Karpas-422 (cell line): ENCODE data around the gene ESRRB. TPM values are rescaled to one million over a fixed set of nuclear protein-coding genes. Genes with fewer than 3 reads are reported as not detected.

ENCODE experiments used
- DNase-seq: peaks from one replicate; pipeline ENCODE4 v3.0.0-alpha.2; 2015
- H2AFZ ChIP-seq: fragments of 200-600 bp; sonication (generic); 2 replicates; pipeline ENCODE4 v1.6.1; 2014; ENCODE audit warnings: antibody characterized with exemption, low read length, mixed read lengths
- H3K27ac ChIP-seq: fragments of 200-600 bp; sonication (generic); 2 replicates; pipeline ENCODE4 v1.5.1; 2014; ENCODE audit warnings: mild to moderate bottlenecking, low read length, moderate library complexity
- H3K27me3 ChIP-seq: fragments of 200-600 bp; sonication (generic); 2 replicates; pipeline ENCODE4 v1.6.1; 2014; ENCODE audit warnings: low read length, mixed read lengths
- H3K36me3 ChIP-seq: fragments of 200-600 bp; sonication (generic); 2 replicates; pipeline ENCODE4 v1.6.1; 2014; ENCODE audit warnings: low read length, mixed read lengths; ENCODE audit not compliant: insufficient read depth
- H3K4me1 ChIP-seq: fragments of 200-600 bp; sonication (generic); 2 replicates; pipeline ENCODE4 v1.6.1; 2014; ENCODE audit warnings: mild to moderate bottlenecking, low read length, mixed read lengths
- H3K4me2 ChIP-seq: fragments of 200-600 bp; sonication (generic); 2 replicates; pipeline ENCODE4 v1.6.1; 2014; ENCODE audit warnings: low read length, low read depth, mild to moderate bottlenecking; ENCODE audit not compliant: poor library complexity, severe bottlenecking
- H3K4me3 ChIP-seq: fragments of 200-600 bp; sonication (generic); 2 replicates; pipeline ENCODE4 v1.5.1; 2014; ENCODE audit warnings: mild to moderate bottlenecking, antibody characterized with exemption, low read length, mixed read lengths
- H3K79me2 ChIP-seq: fragments of 200-600 bp; sonication (generic); 2 replicates; pipeline ENCODE4 v1.6.1; 2014; ENCODE audit warnings: mild to moderate bottlenecking, low read length, mixed read lengths
- H3K9ac ChIP-seq: fragments of 200-600 bp; sonication (generic); 2 replicates; pipeline ENCODE4 v1.6.0; 2014; ENCODE audit warnings: low read length
- H3K9me2 ChIP-seq: fragments of 200-600 bp; sonication (generic), shearing (Covaris generic); replicated peaks from 2 replicates; pipeline ENCODE4 v1.6.0; 2014; ENCODE audit warnings: mild to moderate bottlenecking, low read length, moderate library complexity; ENCODE audit not compliant: insufficient read depth
- H3K9me3 ChIP-seq: fragments of 300-700, 200-600 bp; sonication (generic); 2 replicates; pipeline ENCODE4 v1.6.1; 2014; ENCODE audit warnings: low read length, mixed read lengths
- H4K20me1 ChIP-seq: fragments of 200-600 bp; sonication (generic); 2 replicates; pipeline ENCODE4 v1.6.1; 2014; ENCODE audit warnings: mild to moderate bottlenecking, antibody characterized with exemption, low read length, low read depth; ENCODE audit not compliant: insufficient read depth
- total RNA-seq: library from RNA; depleted of rRNA; stranded (reverse); fragments of >200 nt; shearing (Covaris generic); gene quantifications from 2 replicates; pipeline ENCODE4 v1.2.3, GENCODE V29; 2014; ENCODE audit warnings: low replicate concordance; rRNA removed

Gene ESRRB
- 0.25 TPM in 1 of 2 replicates, not detected in the other for total RNA-seq

GRCh38 chr14:76375947-76376404, at the start of gene ESRRB:
ESRRB (plus strand) TSS chr14:76376137; CDS start chr14:76376402, 265 bp downstream.
- H3K27ac ChIP-seq = no peak within 1 kb of the TSS
- no peak for DNase-seq
- H3K27me3 ChIP-seq = no peaks in the 10 kb centered on the region

GRCh38 chr14:76326918-76327689, 48.8 kb upstream of the ESRRB start:
- no peaks in the 10 kb centered on the region for H3K36me3 ChIP-seq

More at GRCh38 chr14:76375947-76376404, at the start of gene ESRRB:
- Histone ChIP-seq H3K36me3 (no peaks in the 10 kb centered on the region), H3K9ac (no peak within 1 kb of the TSS), H3K9me2 (no peaks in the 10 kb centered on the region), H3K4me1 (no peaks in the 10 kb centered on the region), H3K9me3 (no peaks in the 10 kb centered on the region), H3K79me2 (no peaks in the 10 kb centered on the region), H4K20me1 (no peaks in the 10 kb centered on the region), H3K4me2 (no peak within 1 kb of the TSS), H3K4me3 (no peak within 1 kb of the TSS), H2AFZ (no peak within 1 kb of the TSS)

GRCh38 chr14:76328457-76329137, 47.3 kb upstream of the ESRRB start:
- Histone ChIP-seq H3K9me2 (no peaks in the 10 kb centered on the region), H3K79me2 (no peaks in the 10 kb centered on the region), H3K9ac (no peak overlapping the region), H3K4me2 (no peak overlapping the region), H3K36me3 (no peaks in the 10 kb centered on the region), H2AFZ (no peak overlapping the region), H4K20me1 (no peaks in the 10 kb centered on the region), H3K27me3 (no peaks in the 10 kb centered on the region), H3K9me3 (no peaks in the 10 kb centered on the region), H3K4me1 (no peaks in the 10 kb centered on the region), H3K27ac (no peak overlapping the region), H3K4me3 (no peak overlapping the region)
- no peak for DNase-seq

More at GRCh38 chr14:76326918-76327689, 48.8 kb upstream of the ESRRB start:
- Histone ChIP-seq H3K4me1 (no peaks in the 10 kb centered on the region), H3K27me3 (no peaks in the 10 kb centered on the region), H3K9me2 (no peaks in the 10 kb centered on the region), H3K4me2 (no peak overlapping the region), H3K27ac (no peak overlapping the region), H3K4me3 (no peak overlapping the region), H3K9ac (no peak overlapping the region), H3K79me2 (no peaks in the 10 kb centered on the region), H3K9me3 (no peaks in the 10 kb centered on the region), H4K20me1 (no peaks in the 10 kb centered on the region), H2AFZ (no peak overlapping the region)
- no peak for DNase-seq

- H3K4me2 ChIP-seq = no peak overlapping the region
- no peaks in the 10 kb centered on the region for H3K36me3 ChIP-seq
- no peak overlapping the region for H3K27ac ChIP-seq
- no peaks in the 10 kb centered on the region for H3K79me2 ChIP-seq
- H3K4me1 ChIP-seq = no peaks in the 10 kb centered on the region
- no peak overlapping the region for H2AFZ ChIP-seq
- H3K9me3 ChIP-seq = no peaks in the 10 kb centered on the region
- no peaks in the 10 kb centered on the region for H4K20me1 ChIP-seq
- no peak overlapping the region for H3K9ac ChIP-seq
- H3K27me3 ChIP-seq = no peaks in the 10 kb centered on the region
- H3K9me2 ChIP-seq = no peaks in the 10 kb centered on the region
- no peak for DNase-seq
- no peak overlapping the region for H3K4me3 ChIP-seq
These were observed 46.6 kb upstream of the ESRRB start for GRCh38 chr14:76329154-76329928.

DNA sequence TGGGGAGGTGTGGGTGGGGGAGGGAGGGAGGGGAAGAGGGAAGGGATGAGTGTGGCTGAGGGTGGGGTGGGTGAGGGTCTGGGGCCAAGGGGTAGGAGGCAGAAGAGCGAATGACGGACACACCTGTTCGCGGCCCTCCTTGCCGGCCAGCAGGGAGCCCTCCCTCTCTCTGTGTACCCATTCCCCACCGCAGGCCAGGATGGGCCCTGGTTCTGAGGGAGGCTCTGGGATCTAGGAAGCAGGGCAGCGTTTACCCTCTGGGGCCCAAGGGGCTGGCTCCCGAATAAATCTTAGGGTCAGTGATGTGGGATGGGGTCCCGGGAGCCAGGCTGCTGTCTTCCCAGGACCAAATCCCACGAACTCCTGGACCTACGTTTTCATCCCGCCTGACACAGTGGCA, 46.0 kb upstream of the ESRRB start:
- no peak overlapping the region for H3K9ac ChIP-seq
- H3K4me2 ChIP-seq = no peak overlapping the region
- H2AFZ ChIP-seq = no peak overlapping the region
- no peaks in the 10 kb centered on the region for H3K27me3 ChIP-seq
- no peaks in the 10 kb centered on the region for H3K36me3 ChIP-seq
- DNase-seq = no peak
- no peaks in the 10 kb centered on the region for H3K9me3 ChIP-seq
- H3K4me3 ChIP-seq = no peak overlapping the region
- H3K27ac ChIP-seq = no peak overlapping the region
- H3K4me1 ChIP-seq = no peaks in the 10 kb centered on the region
- H3K9me2 ChIP-seq = no peaks in the 10 kb centered on the region
- no peaks in the 10 kb centered on the region for H3K79me2 ChIP-seq
- no peaks in the 10 kb centered on the region for H4K20me1 ChIP-seq

GRCh38 chr14:76330411-76331327, 45.3 kb upstream of the ESRRB start:
- no peak overlapping the region for H3K4me2 ChIP-seq

GRCh38 chr14:76331328-76332011, 44.5 kb upstream of the ESRRB start:
- H3K27ac ChIP-seq = no peak overlapping the region
- H3K79me2 ChIP-seq = no peaks in the 10 kb centered on the region
- no peak overlapping the region for H3K4me2 ChIP-seq
- H3K9ac ChIP-seq = no peak overlapping the region
- no peaks in the 10 kb centered on the region for H3K9me2 ChIP-seq
- H3K27me3 ChIP-seq = no peaks in the 10 kb centered on the region
- H4K20me1 ChIP-seq = no peaks in the 10 kb centered on the region
- no peak for DNase-seq
- no peak overlapping the region for H3K4me3 ChIP-seq
- no peak overlapping the region for H2AFZ ChIP-seq
- H3K9me3 ChIP-seq = no peaks in the 10 kb centered on the region
- no peaks in the 10 kb centered on the region for H3K4me1 ChIP-seq
- no peaks in the 10 kb centered on the region for H3K36me3 ChIP-seq

More at GRCh38 chr14:76330411-76331327, 45.3 kb upstream of the ESRRB start:
- H3K9me3 ChIP-seq = no peaks in the 10 kb centered on the region
- H2AFZ ChIP-seq = no peak overlapping the region
- H3K9me2 ChIP-seq = no peaks in the 10 kb centered on the region
- H3K79me2 ChIP-seq = no peaks in the 10 kb centered on the region
- H3K9ac ChIP-seq = no peak overlapping the region
- H3K36me3 ChIP-seq = no peaks in the 10 kb centered on the region
- H3K4me3 ChIP-seq = no peak overlapping the region
- H3K27me3 ChIP-seq = no peaks in the 10 kb centered on the region
- no peak for DNase-seq
- H3K4me1 ChIP-seq = no peaks in the 10 kb centered on the region
- no peak overlapping the region for H3K27ac ChIP-seq
- H4K20me1 ChIP-seq = no peaks in the 10 kb centered on the region
